Measurements from ENCODE around the gene MS4A10. TPM values are rescaled to one million over a fixed set of nuclear protein-coding genes. Genes with fewer than 3 reads are reported as not detected.

MS4A10 gene
- total RNA-seq, 2 donors from 2014 or later: not detected

- Mint-ChIP-seq H3K9me3 (no peaks in the 10 kb centered on the region), H3K4me1 (ENCODE audit: low read depth in 2 of 2) (peaks cover 0 to 8% of the 10 kb centered on the region in 2 donors), H3K4me3 (no peak overlapping the region), H3K27ac (no peak overlapping the region), H3K36me3 (no peaks in the 10 kb centered on the region), H3K27me3 (peaks cover 6 to 16% of the 10 kb centered on the region in 2 donors)
- ATAC-seq: no peak
- no peak for DNase-seq (ENCODE audit: low spot score)
Measured at GRCh38 chr11:60771879-60772525, 13.1 kb upstream of the MS4A10 start.

DNA sequence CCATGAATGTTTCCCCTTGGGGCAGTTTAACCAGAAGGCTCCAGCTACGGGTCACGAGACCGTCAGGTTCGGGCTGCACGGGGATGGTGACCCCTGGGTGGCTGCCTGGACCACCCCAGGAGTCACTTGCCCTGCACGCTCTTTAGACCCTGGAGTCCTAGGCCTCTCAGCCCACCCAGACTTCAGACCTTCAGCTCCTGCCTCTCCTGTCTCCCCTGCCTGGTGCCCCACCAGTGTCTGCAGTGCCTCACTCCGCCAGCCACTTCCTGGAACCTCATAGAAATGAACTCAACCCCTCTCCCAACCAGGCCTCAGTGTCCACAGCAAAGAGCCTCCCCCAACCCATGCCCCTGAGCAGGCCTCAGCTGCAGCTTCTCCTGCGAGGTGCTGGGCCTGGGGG lies 12.5 kb upstream of the MS4A10 start:
- H3K4me3 Mint-ChIP-seq: no peak overlapping the region
- peaks cover 0 to 8% of the 10 kb centered on the region in 2 donors for H3K4me1 Mint-ChIP-seq (ENCODE audit: low read depth in 2 of 2)
- no peaks in the 10 kb centered on the region for H3K9me3 Mint-ChIP-seq
- no peak for DNase-seq (ENCODE audit: low spot score)
- H3K27ac Mint-ChIP-seq: no peak overlapping the region
- peaks cover 5 to 14% of the 10 kb centered on the region in 2 donors for H3K27me3 Mint-ChIP-seq
- ATAC-seq: no peak
- no peaks in the 10 kb centered on the region for H3K36me3 Mint-ChIP-seq

DNA sequence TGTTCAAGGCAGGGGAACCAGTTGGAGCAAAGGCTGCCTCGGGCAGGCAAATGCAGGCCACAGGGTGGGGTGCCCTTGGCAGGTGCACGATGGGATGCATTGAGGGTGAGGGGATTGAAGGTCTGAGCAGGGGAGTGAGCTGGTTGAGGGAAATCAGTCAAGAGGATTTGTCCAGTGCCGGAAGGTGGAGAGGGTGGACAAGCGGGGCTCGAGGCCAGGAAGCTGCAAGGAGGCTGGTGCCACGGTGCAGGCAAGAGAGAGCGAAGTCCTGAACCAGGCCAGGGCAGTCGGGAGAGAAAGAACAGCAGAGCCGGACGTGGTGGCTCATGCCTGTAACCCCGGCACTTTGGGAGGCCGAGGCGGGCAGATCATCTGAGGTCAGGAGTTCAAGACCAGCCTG lies 10.4 kb upstream of the MS4A10 start:
- Mint-ChIP-seq H3K27me3 (peaks cover 0 to 9% of the 10 kb centered on the region in 2 donors), H3K36me3 (no peaks in the 10 kb centered on the region), H3K4me1 (ENCODE audit: low read depth in 2 of 2) (peaks cover 0 to 8% of the 10 kb centered on the region in 2 donors), H3K9me3 (no peaks in the 10 kb centered on the region), H3K27ac (no peak overlapping the region), H3K4me3 (no peak overlapping the region)
- no peak for DNase-seq (ENCODE audit: low spot score)
- no peak for ATAC-seq

GRCh38 chr11:60775420-60775961 lies 9.6 kb upstream of the MS4A10 start:
- Mint-ChIP-seq H3K9me3 (no peaks in the 10 kb centered on the region), H3K4me1 (ENCODE audit: low read depth in 2 of 2) (peaks cover 0 to 8% of the 10 kb centered on the region in 2 donors), H3K27ac (no peak overlapping the region), H3K27me3 (peaks cover 0 to 9% of the 10 kb centered on the region in 2 donors), H3K36me3 (no peaks in the 10 kb centered on the region), H3K4me3 (no peak overlapping the region)
- DNase-seq (ENCODE audit: low spot score) (peak; percentile 75), ATAC-seq (peak; percentile 74 to 77)

DNA sequence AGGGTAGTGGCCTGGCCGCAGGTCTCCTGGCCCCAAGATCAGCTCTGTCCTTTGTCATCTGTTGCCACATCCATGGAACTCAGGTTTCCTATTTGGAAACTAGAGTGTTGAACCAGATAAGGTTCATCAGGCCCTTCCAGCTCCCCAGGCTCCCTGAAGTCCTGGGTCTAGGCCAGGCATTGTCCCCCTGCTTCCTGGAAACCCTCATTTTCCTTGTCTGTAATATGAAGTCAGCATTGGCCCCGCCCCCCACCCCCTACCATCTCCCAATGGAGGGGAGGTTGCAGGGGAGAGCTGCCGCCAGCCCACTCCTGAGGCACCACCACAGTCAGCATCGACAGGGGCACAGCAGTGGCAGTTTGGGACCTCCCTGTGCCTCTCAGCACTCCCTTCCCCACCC lies 9.0 kb upstream of the MS4A10 start:
- DNase-seq (ENCODE audit: low spot score): no peak
- Mint-ChIP-seq H3K27ac (no peak overlapping the region), H3K27me3 (peaks cover 0 to 9% of the 10 kb centered on the region in 2 donors), H3K9me3 (no peaks in the 10 kb centered on the region), H3K36me3 (no peaks in the 10 kb centered on the region), H3K4me1 (ENCODE audit: low read depth in 2 of 2) (peaks cover 0 to 8% of the 10 kb centered on the region in 2 donors), H3K4me3 (no peak overlapping the region)
- no peak for ATAC-seq

DNA sequence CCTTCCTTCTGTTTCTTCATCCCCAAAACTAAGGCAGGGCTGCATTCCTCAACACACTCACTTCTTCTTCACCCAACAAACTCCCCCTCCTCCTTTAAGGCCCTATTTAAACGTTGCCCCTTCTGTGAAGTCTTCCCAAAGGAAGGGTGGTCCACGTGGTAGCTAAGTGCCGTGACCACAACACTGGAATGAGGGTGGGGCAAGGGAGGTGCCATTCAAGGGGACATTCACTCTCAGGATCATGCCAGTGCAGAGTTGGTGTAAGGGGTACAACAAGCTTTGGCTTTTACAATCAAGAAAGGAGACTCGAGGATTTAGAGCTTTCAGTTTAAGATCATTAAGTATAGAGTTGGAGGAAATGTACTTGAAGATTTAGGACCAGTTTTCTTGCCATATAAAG lies 8.0 kb upstream of the MS4A10 start:
- Mint-ChIP-seq H3K9me3 (no peaks in the 10 kb centered on the region), H3K36me3 (no peaks in the 10 kb centered on the region), H3K27ac (no peak overlapping the region), H3K4me1 (ENCODE audit: low read depth in 2 of 2) (peaks cover 0 to 8% of the 10 kb centered on the region in 2 donors), H3K27me3 (no peaks in the 10 kb centered on the region), H3K4me3 (no peak overlapping the region)
- DNase-seq (ENCODE audit: low spot score) (no peak), ATAC-seq (no peak)

DNA sequence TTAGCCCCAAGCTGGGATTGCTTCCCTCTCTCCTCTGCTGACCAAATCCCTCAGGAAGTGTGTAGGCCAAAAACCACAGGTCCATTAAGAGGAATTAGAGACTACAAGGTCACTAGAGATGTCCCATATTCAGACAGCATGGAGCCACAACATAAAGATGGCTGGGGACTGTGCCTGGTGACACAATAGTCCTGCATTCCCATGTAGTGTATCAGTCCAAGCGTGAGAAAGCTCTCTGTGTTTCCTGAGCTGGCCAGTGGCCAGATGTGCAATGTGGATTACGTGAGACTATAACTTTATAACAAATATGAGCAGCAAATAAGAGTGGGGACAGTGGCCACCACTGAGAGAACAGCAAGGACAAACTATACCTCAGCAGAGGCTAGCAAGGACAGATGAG lies 7.6 kb upstream of the MS4A10 start:
- Mint-ChIP-seq H3K9me3 (no peaks in the 10 kb centered on the region), H3K36me3 (no peaks in the 10 kb centered on the region), H3K4me1 (ENCODE audit: low read depth in 2 of 2) (peaks cover 0 to 8% of the 10 kb centered on the region in 2 donors), H3K27me3 (no peaks in the 10 kb centered on the region), H3K27ac (no peak overlapping the region), H3K4me3 (no peak overlapping the region)
- DNase-seq (ENCODE audit: low spot score): no peak
- ATAC-seq: no peak

- no peak for ATAC-seq
- Mint-ChIP-seq H3K36me3 (no peaks in the 10 kb centered on the region), H3K27me3 (no peaks in the 10 kb centered on the region), H3K4me1 (ENCODE audit: low read depth in 2 of 2) (peaks cover 0 to 3% of the 10 kb centered on the region in 2 donors), H3K4me3 (no peak overlapping the region), H3K9me3 (no peaks in the 10 kb centered on the region), H3K27ac (no peak overlapping the region)
- no peak for DNase-seq (ENCODE audit: low spot score)
Measured at GRCh38 chr11:60780065-60780464, 5.1 kb upstream of the MS4A10 start.

- no peaks in the 10 kb centered on the region for H3K9me3 Mint-ChIP-seq
- H3K4me1 Mint-ChIP-seq (ENCODE audit: low read depth in 2 of 2): no peaks in the 10 kb centered on the region
- no peak overlapping the region for H3K4me3 Mint-ChIP-seq
- no peaks in the 10 kb centered on the region for H3K36me3 Mint-ChIP-seq
- ATAC-seq (no peak), DNase-seq (ENCODE audit: low spot score) (no peak)
- no peak overlapping the region for H3K27ac Mint-ChIP-seq
- H3K27me3 Mint-ChIP-seq: no peaks in the 10 kb centered on the region
Measured at GRCh38 chr11:60780774-60781173, 4.4 kb upstream of the MS4A10 start.

DNA sequence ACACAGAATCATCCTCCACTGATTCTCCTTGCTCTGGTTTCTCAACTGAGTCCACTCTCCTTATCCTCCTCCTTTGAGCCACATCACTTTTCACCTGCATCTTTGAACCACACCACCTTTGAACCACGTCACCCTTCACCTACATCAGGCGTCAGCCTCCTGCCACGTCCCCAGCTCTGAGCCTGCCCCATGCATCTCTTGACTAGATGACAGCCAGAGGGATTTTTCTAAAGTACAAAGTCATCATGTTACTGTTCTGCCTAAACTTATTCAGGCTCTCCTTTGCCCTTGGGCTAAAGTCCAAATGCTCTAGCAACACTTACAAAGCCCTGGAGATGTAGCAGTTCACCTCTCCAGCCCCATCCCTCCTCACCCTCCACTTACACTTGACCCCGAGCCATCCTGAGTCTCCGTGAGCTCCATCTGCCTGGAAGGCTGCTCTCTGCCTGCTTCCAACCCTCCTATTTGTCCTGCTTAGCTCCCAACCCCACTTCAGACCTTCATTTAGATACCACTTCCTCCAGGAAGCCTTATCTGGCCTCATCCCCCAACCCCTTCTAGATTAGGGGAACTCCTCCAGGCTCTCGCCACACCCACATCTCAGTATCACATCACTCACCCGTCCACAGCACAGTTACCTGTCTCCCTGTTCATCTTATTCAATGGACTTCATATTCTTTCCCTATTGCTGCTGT lies 3.7 kb upstream of the MS4A10 start:
- no peak overlapping the region for H3K4me3 Mint-ChIP-seq
- no peaks in the 10 kb centered on the region for H3K36me3 Mint-ChIP-seq
- no peak overlapping the region for H3K27ac Mint-ChIP-seq
- ATAC-seq (no peak), DNase-seq (ENCODE audit: low spot score) (no peak)
- no peaks in the 10 kb centered on the region for H3K27me3 Mint-ChIP-seq
- no peaks in the 10 kb centered on the region for H3K9me3 Mint-ChIP-seq
- H3K4me1 Mint-ChIP-seq (ENCODE audit: low read depth in 2 of 2): no peaks in the 10 kb centered on the region

DNA sequence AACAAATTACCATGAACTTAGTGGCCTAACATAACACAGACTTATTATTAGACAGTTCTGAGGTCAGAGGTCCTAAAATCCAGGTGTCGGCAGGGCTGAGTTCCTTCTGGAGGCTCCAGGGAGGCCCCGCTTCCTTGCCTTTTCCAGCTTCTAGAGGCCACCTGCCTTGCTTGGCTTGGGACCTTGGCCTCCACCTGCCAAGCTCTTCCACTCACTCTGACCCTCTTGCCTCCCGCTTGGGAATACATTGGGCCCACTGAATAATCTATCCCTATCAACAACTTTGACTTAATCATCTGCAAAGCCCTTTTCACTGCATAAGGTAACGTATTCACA lies 3.2 kb upstream of the MS4A10 start:
- no peaks in the 10 kb centered on the region for H3K4me1 Mint-ChIP-seq (ENCODE audit: low read depth in 2 of 2)
- H3K4me3 Mint-ChIP-seq: no peak overlapping the region
- no peaks in the 10 kb centered on the region for H3K27me3 Mint-ChIP-seq
- no peak for DNase-seq (ENCODE audit: low spot score)
- no peaks in the 10 kb centered on the region for H3K9me3 Mint-ChIP-seq
- H3K36me3 Mint-ChIP-seq: no peaks in the 10 kb centered on the region
- no peak overlapping the region for H3K27ac Mint-ChIP-seq
- no peak for ATAC-seq

- no peaks in the 10 kb centered on the region for H3K9me3 Mint-ChIP-seq
- no peak overlapping the region for H3K4me3 Mint-ChIP-seq
- ATAC-seq (no peak), DNase-seq (ENCODE audit: low spot score) (no peak)
- H3K4me1 Mint-ChIP-seq (ENCODE audit: low read depth in 2 of 2): no peaks in the 10 kb centered on the region
- H3K27me3 Mint-ChIP-seq: no peaks in the 10 kb centered on the region
- H3K27ac Mint-ChIP-seq: no peak overlapping the region
- no peaks in the 10 kb centered on the region for H3K36me3 Mint-ChIP-seq
Measured at GRCh38 chr11:60782393-60783140, 2.6 kb upstream of the MS4A10 start.

DNA sequence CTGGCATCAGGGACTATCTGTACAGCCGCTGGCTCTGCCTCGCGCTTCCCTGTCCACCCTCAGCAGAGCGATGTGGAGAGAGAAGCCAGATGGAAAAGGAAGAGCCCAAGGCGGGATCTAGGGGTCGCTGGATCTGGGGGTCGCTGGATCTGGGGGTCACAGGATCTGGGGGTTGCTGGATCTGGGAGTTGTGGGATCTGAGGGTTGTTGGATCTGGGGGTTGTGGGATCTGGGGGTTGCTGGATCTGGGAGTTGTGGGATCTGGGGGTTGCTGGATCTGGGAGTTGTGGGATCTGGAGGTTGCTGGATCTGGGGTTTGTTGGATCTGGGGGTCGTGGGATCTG lies 2.0 kb upstream of the MS4A10 start:
- no peak for ATAC-seq
- Mint-ChIP-seq H3K4me3 (no peak overlapping the region), H3K36me3 (no peaks in the 10 kb centered on the region), H3K27me3 (no peaks in the 10 kb centered on the region), H3K4me1 (ENCODE audit: low read depth in 2 of 2) (no peaks in the 10 kb centered on the region), H3K9me3 (no peaks in the 10 kb centered on the region), H3K27ac (no peak overlapping the region)
- no peak for DNase-seq (ENCODE audit: low spot score)

DNA sequence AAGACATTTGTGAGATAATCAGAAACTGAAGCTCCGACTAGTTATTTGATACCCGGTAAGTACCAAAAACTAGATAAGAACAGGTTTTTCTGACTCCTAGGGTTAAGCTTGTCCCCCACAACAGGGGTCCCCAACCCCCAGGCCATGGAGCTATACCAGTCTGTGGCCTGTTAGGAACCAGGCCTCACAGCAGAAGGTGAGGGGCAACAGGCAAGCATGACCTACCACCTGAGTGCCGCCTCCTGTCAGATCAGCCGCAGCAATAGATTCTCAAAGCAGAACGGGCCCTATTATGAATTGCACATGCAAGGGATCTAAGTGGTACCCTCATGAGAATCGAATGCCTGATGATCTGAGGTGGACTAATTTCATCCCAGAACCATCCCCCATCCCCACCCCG lies 1.2 kb upstream of the MS4A10 start:
- H3K36me3 Mint-ChIP-seq: no peaks in the 10 kb centered on the region
- H3K27ac Mint-ChIP-seq: no peak overlapping the region
- no peak for DNase-seq (ENCODE audit: low spot score)
- no peaks in the 10 kb centered on the region for H3K9me3 Mint-ChIP-seq
- no peaks in the 10 kb centered on the region for H3K4me1 Mint-ChIP-seq (ENCODE audit: low read depth in 2 of 2)
- no peak for ATAC-seq
- H3K4me3 Mint-ChIP-seq: no peak overlapping the region
- no peaks in the 10 kb centered on the region for H3K27me3 Mint-ChIP-seq

Measured in natural killer cell treated with Interleukin-12 subunit alpha and Interleukin-12 subunit beta and Interleukin-15 and Interleukin-18, amount 100 ng/mL, for 72 hours (primary cell).